HG02798 (cell line): ENCODE results near the gene ATP8B3.

Experiments
- ATAC-seq: cut with Tn5 transposase; IDR thresholded peaks from one replicate; pipeline ENCODE4 v1.9.1; 2021; ENCODE audit warnings: mild to moderate bottlenecking; ENCODE audit not compliant: unreplicated experiment, poor library complexity

The ATP8B3 gene

GRCh38 chr19:1776606-1777147, 35.4 kb downstream of the ATP8B3 start:
- no peak for ATAC-seq

- ATAC-seq, result no peak
These were observed 36.0 kb downstream of the ATP8B3 start for GRCh38 chr19:1775951-1776605.

GRCh38 chr19:1774989-1775772, 36.9 kb downstream of the ATP8B3 start:
- ATAC-seq, result no peak

- no peak for ATAC-seq
These were observed 38.9 kb downstream of the ATP8B3 start for GRCh38 chr19:1773184-1773583.

- ATAC-seq, result no peak
These were observed 41.1 kb downstream of the ATP8B3 start for GRCh38 chr19:1770866-1771576.

- no peak for ATAC-seq
These were observed 42.5 kb downstream of the ATP8B3 start for GRCh38 chr19:1769645-1769985.

- ATAC-seq, result no peak
These were observed 43.0 kb downstream of the ATP8B3 start for GRCh38 chr19:1768918-1769644.

GRCh38 chr19:1768248-1768647, 43.8 kb downstream of the ATP8B3 start:
- ATAC-seq, result no peak

- no peak for ATAC-seq
These were observed 44.6 kb downstream of the ATP8B3 start for GRCh38 chr19:1767464-1767933.

- ATAC-seq, result no peak
These were observed 45.2 kb downstream of the ATP8B3 start for GRCh38 chr19:1766800-1767352.

- ATAC-seq, result no peak
These were observed 45.9 kb downstream of the ATP8B3 start for GRCh38 chr19:1765904-1766799.

GRCh38 chr19:1765232-1765903, 46.7 kb downstream of the ATP8B3 start:
- no peak for ATAC-seq

- no peak for ATAC-seq
These were observed 47.3 kb downstream of the ATP8B3 start for GRCh38 chr19:1764729-1765128.

GRCh38 chr19:1763648-1764639, 48.1 kb downstream of the ATP8B3 start:
- no peak for ATAC-seq

GRCh38 chr19:1762243-1763117, 49.6 kb downstream of the ATP8B3 start:
- ATAC-seq, result no peak

- ATAC-seq, result no peak
These were observed 50.4 kb downstream of the ATP8B3 start for GRCh38 chr19:1761528-1762242.
